GM15510 (cell line): ENCODE data around the gene PCK2.

Source experiments
- POLR2A ChIP-seq: IDR thresholded peaks from 3 replicates; pipeline ENCODE4 v1.6.1; 2011; ENCODE audit warnings: borderline replicate concordance; ENCODE audit not compliant: insufficient read length; ENCODE audit errors: extremely low read depth

PCK2 gene

DNA sequence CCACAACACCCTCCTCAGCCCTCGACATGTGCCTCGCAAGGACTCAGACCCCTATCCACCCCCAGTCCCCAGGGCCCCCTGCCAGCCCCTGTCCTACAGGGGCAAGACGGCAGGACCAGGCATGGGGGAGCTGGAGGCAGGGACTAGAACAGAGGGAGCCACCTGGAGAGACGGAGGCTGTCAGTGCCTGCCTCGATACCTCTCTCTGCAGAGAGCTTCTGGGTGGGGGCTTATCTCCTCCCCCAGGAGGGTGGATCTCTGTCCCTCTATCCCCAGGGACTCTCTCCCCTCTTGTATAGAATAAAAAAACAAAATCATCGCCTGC is 24.7 kb upstream of the PCK2 start:
- no peak for TF ChIP-seq POLR2A

GRCh38 chr14:24070285-24071143 is 23.6 kb upstream of the PCK2 start:
- TF ChIP-seq POLR2A = no peak

GRCh38 chr14:24071144-24071697 is 22.9 kb upstream of the PCK2 start, which contains the start of gene CPNE6:
Gene CPNE6 (plus strand): TSS chr14:24071562. CDS start chr14:24072937, 1,375 bp downstream.
- no peak for TF ChIP-seq POLR2A

DNA sequence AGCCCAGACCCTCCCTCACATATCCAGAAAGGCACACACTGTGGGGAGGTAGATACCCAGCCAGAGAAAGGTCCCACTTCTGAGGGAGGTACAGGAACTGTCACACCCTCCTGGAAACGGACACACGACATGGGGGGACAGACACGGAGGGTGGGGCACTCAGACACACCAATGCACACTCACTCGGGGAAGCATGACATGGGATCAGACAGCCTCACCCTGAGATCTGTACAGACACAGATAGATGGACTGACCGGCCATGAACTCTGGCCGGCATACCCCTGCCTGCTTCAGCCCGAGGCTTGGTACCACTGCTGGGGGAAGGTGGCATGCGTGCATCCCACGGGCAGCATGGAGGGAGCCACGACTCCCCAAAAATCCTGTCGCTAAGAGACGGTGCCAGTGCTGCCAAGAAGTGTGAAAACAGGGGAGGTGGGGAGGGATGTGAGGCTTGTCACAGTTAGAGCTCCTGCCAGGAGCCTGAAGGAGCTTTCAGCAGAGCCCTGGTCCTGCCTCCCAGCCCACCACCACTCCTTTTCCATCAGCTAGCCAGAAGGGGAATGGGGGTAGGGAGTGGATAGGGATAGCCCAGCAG is 22.2 kb upstream of the PCK2 start:
- TF ChIP-seq POLR2A = no peak

- TF ChIP-seq POLR2A = no peak
These were observed 21.7 kb upstream of the PCK2 start for GRCh38 chr14:24072436-24072835.

DNA sequence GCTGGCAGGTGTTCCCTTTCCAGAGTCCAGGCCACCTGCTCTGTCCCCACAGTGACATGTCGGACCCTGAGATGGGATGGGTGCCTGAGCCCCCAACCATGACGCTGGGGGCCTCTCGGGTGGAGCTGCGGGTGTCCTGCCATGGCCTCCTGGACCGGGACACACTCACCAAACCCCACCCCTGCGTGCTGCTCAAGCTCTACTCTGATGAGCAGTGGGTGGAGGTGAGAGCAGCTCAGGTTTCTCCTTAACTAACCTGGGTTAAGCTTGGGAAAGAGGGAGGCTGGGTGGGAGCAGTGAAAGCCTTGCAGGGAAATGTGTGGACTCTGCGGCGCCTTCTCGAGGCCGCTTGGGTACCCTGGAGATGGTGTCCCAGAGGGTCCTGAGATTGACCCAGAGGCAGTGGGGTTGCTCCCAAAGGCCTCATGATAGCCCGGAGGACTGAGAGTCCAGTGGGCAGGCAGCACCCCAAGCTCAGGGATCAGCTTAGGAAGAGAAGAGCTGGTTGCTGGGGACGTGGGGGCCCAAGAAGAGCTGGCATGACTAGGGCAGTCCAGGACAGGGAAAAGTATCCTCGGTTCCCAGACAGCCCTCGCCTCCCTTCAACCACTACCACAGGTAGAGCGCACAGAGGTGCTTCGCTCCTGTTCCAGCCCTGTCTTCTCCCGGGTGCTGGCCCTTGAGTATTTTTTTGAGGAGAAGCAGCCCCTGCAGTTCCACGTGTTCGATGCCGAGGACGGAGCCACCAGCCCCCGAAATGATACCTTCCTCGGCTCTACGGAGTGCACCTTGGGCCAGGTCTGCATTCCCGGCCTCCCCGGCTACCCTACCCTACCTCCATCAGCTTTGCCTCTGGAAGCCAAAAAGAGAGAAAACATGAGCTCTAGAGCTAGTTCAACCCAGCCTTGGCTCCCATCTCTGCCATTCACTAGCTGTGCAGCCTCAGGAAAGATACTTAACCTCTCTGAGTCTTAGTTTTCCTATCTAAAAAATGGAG is 20.9 kb upstream of the PCK2 start:
- no peak for TF ChIP-seq POLR2A

DNA sequence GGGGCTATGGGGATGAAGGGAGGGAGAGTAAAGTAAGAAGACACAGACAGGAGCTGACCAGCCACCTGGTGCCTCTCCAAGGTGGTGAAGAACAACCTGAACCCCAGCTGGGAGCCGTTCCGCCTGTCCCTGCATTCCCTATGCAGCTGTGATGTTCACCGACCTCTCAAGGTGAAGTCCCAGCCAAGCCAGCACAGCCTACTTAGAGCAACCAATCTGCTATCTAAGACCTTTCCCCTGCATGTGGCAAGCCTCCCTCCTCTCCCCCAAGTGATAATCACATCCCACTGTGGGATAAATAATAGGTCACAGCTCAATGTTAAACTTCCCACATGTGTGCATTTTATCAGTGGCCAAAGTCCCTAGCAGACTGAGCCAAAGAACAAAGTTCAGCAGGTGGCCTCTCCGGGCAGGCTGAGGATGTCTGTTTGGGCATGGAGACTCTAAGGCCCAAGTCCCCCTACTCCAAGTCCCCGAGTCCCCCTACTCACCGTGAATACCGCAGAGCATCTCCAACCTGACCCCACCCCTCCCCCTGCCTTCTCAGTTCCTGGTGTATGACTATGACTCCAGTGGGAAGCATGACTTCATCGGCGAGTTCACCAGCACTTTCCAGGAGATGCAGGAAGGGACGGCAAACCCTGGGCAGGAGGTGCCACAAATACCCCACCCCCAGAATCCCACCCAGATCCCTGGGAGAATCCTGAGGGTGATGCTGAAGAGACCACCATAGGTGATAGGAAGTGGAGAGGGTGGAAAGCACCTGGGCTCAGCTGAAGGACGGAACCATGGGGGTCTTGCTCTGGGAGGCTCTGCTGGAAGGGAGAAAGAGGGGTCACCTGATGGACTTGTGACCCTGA is 19.3 kb upstream of the PCK2 start:
- TF ChIP-seq POLR2A = no peak

DNA sequence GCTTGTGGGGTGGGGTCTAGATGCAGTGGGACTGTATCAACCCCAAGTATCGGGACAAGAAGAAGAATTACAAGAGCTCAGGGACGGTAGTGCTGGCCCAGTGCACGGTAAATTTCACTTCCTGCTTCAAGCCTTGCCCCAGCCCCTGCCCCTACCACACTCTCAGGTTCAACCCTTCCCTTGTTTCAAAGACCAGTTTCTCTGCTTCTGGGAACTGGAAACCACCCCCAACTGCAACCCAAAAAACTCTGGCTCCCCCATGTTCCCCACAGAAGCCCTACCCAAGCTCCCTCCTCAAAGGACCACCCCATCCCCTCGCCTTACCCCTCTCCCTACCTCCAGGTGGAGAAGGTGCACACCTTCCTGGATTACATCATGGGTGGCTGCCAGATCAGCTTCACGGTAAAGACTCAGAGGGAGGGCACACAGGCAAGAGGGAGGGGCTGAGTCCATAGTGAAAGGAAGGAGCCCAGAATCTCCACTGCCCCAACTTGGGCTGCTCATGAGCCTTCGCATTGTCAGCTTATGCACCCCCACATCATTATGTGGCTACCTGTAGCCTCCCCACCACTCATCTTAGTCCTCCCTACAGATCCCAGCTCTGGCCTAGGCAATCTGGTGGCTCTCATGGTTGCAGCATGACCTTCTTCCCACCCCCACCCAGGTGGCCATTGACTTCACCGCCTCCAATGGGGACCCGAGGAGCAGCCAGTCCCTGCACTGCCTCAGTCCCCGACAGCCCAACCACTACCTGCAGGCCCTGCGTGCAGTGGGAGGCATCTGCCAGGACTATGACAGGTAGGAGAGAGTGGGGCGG is 18.4 kb upstream of the PCK2 start:
- no peak for TF ChIP-seq POLR2A

GRCh38 chr14:24076302-24076601 is 17.9 kb upstream of the PCK2 start:
- TF ChIP-seq POLR2A = no peak

DNA sequence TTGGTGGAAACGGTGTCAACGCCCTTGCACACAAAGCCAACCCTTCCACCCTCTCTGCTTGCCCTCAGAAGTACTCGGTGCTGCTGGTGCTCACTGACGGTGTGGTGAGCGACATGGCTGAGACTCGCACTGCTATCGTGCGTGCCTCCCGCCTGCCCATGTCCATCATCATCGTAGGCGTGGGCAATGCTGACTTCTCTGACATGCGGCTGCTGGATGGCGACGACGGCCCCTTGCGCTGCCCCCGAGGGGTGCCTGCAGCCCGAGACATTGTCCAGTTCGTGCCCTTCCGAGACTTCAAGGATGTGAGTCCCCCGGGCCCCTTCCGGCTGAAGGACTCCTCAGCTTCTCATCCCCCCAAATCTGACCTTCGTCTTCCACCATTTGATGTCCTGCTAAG is 17.0 kb upstream of the PCK2 start:
- TF ChIP-seq POLR2A = no peak

DNA sequence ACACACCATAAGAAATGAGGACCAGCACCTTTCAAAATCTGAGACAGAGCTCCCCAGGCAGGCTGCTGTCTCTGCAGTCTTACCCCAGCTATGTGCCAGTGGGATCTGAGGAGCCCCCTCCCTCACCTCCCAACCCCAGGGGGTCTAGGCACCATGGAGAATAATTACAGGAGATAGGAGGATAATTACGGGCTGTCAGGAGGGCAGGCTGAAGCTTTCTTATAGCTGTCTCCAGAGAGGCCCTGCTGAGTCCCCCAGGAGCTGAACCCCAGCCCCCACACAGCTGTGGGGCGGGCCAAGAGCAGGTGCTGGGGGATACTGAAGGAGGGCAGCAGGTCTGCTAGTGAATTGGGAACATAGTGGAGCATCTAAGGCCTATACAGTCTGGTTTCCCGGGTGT is 16.0 kb upstream of the PCK2 start:
- TF ChIP-seq POLR2A = no peak

GRCh38 chr14:24079491-24080141 is 14.5 kb upstream of the PCK2 start:
- no peak for TF ChIP-seq POLR2A

- TF ChIP-seq POLR2A = no peak
These were observed 14.0 kb upstream of the PCK2 start for GRCh38 chr14:24080142-24080530.
